ENCODE data around the gene CENPB.
A peak's percentile ranks its signal among the peaks of the same experiment; 100 is the strongest.
"Not testable (repeated sequence)": the region's sequence is repeated elsewhere in the genome, so short reads cannot be mapped to it uniquely, and the experiment has no call there.

The CENPB gene, protein sequence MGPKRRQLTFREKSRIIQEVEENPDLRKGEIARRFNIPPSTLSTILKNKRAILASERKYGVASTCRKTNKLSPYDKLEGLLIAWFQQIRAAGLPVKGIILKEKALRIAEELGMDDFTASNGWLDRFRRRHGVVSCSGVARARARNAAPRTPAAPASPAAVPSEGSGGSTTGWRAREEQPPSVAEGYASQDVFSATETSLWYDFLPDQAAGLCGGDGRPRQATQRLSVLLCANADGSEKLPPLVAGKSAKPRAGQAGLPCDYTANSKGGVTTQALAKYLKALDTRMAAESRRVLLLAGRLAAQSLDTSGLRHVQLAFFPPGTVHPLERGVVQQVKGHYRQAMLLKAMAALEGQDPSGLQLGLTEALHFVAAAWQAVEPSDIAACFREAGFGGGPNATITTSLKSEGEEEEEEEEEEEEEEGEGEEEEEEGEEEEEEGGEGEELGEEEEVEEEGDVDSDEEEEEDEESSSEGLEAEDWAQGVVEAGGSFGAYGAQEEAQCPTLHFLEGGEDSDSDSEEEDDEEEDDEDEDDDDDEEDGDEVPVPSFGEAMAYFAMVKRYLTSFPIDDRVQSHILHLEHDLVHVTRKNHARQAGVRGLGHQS

DNA sequence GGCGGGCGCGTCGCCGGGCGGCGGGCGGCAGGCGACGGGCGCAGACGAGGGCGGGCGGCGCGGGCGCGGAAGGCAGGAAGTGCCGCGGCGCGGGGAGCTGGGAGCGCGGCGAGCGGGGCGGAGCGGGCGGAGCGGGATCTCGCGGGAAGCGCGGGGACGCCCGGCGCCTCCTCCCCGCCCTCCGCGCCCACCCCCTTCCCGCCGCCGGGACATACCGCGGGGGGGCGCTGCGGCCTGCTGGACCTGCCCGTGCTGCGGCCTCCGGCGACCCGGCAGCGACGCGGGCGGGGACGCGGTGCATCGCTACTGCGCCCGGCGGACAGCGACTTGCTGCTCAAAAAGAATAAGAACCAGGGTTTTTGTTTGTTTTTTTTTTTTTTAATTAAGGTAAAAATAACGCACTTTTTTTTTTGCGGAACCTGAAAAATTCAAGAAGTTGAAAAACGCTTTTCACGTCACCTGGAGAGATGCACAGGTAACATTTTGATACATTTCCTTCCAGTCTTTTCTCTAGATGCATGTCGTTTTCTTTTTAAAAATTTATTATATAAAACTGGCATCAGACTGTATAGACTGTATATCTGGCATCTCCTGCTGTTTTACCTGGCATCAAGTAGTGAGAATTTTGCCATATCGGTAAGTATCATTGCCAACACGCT, at the start of gene CENPB:
Gene CENPB, minus strand, starts transcription at position 76 of the 659 bp plus-strand sequence. CDS start 257 bp downstream, outside the sequence.
- peak; percentile 90 for DNase-seq (ENCODE audit: low spot score)

DNA sequence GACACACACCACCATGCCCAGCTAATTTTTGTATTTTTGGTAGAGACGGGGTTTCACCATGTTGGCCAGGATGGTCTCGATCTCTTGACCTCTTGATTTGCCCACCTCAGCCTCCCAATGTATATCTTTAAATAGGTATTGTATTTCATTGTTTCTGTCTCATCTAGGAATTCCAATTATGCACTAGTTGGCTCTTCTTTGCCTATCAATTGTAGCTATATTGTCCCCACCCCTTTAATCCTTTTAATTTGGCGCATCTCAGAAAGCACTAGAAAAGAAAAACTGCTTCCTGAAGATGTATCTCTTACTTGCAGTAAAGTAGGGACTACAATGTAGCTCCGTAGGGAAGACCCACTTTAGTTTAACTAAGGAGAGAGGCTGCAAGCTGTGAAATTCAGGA, 49.6 kb upstream of the CENPB start:
- DNase-seq (ENCODE audit: low spot score), result no peak

DNA sequence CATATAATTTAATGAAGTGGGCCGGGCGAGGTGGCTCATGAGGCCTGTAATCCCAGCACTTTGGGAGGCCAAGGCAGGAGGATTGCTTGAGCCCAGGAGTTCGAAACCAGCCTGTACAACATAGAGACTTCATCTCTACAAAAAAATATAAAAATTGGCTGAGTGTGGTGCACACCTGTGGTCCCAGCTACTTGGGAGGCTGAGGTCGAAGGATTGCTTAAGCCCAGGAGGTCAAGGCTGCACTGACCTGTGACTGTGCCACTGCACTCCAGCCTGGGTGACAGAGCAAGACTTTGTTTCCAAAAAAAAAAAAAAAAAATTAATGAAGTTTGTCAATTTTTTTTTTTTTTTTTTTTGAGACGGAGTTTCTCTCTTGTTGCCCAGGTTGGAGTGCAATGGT, 43.4 kb upstream of the CENPB start:
- not testable (repeated sequence) for DNase-seq (ENCODE audit: low spot score)

DNA sequence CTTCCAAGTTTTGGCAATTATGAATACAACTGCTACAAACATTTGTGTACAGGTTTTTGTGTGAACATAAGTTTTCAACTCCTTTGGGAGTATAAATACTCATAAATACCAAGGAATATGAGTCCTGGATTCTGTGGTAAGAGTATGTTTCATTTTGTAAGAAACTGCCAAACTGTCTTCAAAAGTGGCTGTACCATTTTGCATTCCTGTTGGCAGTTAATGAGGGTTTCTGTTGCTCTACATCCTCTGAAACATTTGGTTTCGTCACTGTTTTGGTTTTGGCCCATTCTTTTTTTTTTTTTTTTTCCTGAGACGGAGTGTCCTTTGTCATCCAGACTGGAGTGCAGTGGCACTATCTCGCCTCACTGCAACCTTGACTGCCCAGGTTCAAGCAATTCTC, 42.3 kb upstream of the CENPB start:
- DNase-seq (ENCODE audit: low spot score), result no peak

DNA sequence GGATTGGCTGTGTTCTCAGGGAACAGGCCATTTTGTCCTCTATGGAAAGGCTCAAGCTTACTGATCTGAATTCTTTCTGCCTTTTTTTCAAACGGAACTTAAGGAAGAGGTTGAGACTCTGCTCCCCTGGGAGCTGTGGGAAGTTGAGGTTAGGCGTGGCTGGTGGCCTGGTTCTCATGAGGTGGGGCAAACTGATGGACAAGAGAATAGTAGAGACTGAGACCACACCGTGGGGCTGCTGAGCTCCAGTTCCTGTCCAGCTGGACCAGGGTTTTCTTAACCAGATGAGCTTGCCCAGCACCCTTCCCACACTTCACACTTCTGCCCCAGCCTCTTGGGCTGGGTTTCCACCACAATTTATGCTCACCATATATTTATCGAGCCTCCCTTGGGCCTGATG, 39.9 kb upstream of the CENPB start:
- DNase-seq (ENCODE audit: low spot score), result no peak

DNA sequence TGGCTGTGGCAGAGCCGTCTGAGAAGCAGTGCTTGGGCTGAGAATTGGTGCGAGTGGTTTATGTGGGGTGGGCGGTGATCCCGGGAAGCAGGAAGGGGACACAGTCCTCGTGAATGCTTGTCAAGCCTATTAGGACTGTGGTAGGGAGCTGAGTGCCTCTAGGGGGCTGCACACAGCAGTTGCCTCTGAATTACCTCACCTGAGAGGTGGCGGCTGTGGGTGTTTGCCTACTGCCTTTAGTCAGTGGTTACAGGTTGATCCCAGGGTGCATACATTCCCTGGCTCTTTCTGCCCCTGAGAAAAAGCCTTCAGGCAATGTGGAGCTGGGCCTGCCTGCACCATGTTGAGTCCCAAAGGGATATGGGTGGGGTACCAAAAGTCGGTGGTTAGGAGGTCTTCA, 39.0 kb upstream of the CENPB start:
- no peak for DNase-seq (ENCODE audit: low spot score)

- DNase-seq (ENCODE audit: low spot score), result no peak
These were observed 37.3 kb upstream of the CENPB start for GRCh38 chr20:3823881-3824280.

- DNase-seq (ENCODE audit: low spot score), result no peak
These were observed 35.5 kb upstream of the CENPB start for GRCh38 chr20:3821996-3822395.

- no peak for DNase-seq (ENCODE audit: low spot score)
These were observed 34.6 kb upstream of the CENPB start for GRCh38 chr20:3820901-3821727.

DNA sequence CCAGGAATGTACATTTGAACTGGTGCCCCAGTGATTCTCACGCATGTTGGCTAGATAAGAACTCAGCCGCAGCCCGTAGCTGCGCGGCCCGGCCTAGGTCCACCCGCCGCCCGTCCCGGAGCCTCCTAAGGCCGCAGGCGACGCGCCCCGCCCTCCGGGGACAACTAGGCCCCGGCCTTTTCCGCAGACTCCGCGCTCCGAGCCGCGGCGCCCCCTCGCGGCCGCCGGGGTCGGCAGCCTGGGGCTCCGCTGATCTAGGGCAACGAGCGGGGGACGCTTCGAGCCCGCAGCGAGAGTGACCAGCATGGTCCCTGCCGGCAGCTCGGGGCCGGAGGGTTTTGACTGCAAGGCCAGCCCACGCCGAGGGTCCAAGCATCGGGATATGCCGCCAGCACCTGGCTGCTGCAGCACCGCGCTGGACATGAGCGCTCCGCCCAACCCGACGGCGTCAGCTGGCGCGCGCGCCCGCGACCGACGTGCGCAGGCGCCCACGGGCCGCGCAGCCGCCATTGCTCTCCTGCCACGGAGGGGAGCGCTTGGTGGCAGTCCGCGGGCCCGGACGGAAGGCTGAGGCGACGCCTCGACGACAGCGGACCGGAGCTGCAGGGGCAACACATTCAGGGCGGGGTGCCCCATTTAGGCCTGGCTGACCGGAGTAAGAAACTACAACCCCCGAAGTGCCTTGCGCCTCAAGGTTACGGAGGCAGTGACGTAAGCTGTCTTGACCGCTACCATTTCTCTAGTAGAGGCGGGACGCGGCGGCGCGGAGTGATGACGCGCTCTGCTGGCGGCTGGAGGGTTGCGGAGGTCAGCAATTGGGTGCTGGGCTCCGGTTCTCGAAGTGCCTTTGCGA, 33.7 kb upstream of the CENPB start, which contains the start of gene AP5S1:
Gene AP5S1, plus strand, starts transcription at position 500 of the 853 bp plus-strand sequence. CDS start 1,571 bp downstream, outside the sequence.
- DNase-seq (ENCODE audit: low spot score), result peak; percentile 90

DNA sequence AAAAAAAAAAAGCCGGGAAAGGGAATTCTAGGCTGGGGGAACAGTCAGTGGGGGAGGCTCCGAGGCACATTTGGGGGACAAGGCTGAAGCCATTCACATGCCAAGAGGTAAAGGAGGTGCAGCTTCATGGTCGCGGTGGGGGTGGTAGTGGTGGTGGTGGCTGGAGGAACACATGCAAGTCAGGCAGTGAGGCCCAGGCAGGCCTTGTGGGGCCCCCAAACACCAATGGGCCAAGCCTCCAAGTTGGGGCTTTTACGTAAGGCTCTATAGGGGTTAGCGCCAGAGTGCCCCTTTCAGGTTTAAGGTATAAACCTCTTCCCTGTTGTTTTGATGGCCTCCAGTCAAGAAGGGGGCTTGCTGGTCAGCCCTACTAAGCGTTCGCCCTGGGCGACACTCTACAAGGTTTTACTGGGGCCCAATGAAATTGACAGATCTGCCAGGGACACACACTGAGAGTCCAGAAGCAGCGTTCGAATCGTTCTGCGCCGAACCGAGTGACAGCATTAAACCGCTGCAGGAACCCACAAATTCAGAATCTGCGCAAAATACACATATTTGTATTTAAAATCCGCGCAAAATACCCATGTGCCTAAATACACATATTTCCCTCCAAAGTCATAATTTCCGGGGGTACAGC, 33.0 kb upstream of the CENPB start:
- no peak for DNase-seq (ENCODE audit: low spot score)

GRCh38 chr20:3818155-3819151, 31.9 kb upstream of the CENPB start:
- DNase-seq (ENCODE audit: low spot score), result no peak

DNA sequence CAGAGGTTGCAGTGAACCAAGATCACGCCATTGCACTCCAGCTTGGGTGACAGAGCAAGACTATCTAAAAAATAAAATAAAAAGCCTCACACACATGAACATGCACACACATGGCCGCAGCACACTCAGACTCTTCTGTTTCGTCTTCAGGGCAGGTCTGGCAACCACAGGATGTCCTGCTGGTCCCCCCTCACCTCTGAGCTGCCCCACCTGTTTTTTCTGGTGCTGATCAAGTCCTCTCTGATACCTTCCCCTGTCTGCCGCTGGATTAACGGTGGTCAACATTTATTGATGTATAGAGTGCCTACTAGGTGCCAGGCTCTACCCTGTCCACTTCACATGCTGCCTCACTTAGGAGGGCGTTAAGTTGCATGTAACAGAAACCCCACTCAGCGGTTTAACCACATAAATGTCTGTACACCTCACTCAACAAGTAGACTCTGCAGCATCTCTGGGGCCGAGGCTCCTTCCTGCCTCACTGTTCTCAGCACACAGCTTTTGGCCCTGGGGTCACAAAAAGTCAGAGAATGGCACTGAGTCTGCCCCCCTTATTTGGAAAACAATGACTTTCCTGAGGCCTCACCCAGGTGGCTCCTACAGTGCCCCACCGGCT, 29.3 kb upstream of the CENPB start:
- DNase-seq (ENCODE audit: low spot score), result peak; percentile 57

GRCh38 chr20:3814928-3815495, 28.5 kb upstream of the CENPB start:
- no peak for DNase-seq (ENCODE audit: low spot score)

DNA sequence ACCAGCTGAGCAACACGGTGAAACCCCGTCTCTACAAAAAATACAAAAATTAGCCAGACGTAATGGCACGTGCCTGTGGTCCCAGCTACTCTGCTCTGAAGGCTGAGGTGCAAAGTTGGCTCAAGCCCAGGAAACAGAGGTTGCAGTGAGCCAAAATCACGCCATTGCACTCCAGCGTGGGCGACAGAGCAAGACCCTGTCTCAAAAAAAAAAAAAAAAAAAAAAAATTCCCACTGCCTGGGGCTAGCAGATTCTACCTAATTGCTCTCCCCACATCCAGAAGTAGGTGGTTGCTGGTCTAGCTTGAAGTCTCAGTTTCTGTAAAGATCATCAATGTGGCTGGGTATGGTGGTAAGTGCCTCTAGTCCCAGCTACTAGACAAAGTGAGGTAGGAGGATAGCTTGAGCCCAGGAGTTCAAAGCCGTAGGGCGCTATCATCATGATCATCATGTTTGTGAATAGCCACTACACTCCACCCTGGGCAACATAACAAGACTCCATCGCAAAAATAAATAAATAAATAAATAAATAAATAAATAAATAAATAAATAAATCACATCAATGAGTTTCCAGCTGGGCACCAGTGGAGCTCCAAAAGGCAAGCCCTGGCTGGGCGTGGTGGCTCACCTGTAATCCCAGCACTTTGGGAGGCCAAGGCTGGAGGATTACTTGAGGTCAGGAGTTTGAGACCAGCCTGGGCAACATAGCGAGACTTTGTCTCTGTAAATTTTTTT, 27.5 kb upstream of the CENPB start:
- DNase-seq (ENCODE audit: low spot score), result peak; percentile 29

- DNase-seq (ENCODE audit: low spot score), result no peak
These were observed 26.7 kb upstream of the CENPB start for GRCh38 chr20:3812975-3813847.

DNA sequence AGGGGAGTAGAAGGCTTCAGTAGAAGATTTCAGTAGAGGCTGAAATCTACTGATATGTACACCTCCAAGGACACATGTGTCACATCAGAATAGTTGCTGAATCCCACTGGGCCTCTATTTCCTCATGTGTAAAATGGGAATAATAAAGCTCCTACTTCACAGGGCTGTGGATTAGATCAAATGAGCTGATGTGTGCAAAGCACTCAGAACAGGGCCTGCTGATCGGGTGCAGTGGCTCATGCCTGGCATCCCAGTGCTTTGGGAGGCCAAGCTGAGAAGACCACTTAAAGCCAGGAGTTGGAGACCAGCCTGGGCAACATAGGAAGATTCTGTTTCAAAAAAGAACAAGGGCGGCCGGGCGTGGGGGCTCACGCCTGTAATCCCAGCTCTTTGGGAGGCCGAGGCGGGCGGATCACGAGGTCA, 25.7 kb upstream of the CENPB start:
- DNase-seq (ENCODE audit: low spot score), result no peak

All from CD4-positive, alpha-beta T cell treated with Interleukin-2 at 100 ng/mL for 4 hours (primary cell).